ENCODE measurements around the gene KLHL3. TPM values are rescaled to one million over a fixed set of nuclear protein-coding genes. Genes with fewer than 3 reads are reported as not detected.

The KLHL3 gene
- total RNA-seq, 6 experiments from 2014 or later, result 1.9 to 8.5 (median 3.3) TPM

DNA sequence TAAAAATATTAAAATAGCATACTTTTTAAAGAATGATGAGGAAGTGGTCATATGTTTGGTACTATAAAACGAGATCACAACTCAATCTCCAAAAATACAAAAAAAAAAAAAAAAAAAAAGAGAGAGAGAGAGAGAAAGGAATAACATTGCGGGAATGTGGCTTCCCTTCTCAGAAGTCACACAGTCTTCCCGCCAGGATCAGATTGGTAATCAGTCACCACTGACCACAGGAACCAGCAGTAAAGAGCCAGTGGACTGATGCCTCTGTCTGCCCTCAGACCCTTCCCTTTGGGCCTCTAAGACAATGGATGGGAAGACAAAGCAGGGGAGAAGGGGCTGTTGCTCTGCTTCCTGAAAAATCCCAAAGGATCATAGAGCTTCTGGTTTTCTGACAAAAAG, 104.9 kb downstream of the KLHL3 start:
- DNase-seq (no peak), ATAC-seq (no peak)
- Histone ChIP-seq H3K27me3 (no peaks in the 10 kb centered on the region), H3K4me1 (peaks cover 0 to 4% (median 0%) of the 10 kb centered on the region in 4 donors), H3K4me3 (no peak overlapping the region), H3K36me3 (no peaks in the 10 kb centered on the region), H3K27ac (no peak overlapping the region), H3K9me3 (no peaks in the 10 kb centered on the region)
- intact Hi-C loops (cut with DNase I), result no loop called here
- 50% methylated on average over 3 of the region's 3 CpGs for WGBS (ENCODE audit: insufficient coverage, low coverage, low lambda C conversion rate, missing lambda C conversion rate)
- TF ChIP-seq, protein P1, sequence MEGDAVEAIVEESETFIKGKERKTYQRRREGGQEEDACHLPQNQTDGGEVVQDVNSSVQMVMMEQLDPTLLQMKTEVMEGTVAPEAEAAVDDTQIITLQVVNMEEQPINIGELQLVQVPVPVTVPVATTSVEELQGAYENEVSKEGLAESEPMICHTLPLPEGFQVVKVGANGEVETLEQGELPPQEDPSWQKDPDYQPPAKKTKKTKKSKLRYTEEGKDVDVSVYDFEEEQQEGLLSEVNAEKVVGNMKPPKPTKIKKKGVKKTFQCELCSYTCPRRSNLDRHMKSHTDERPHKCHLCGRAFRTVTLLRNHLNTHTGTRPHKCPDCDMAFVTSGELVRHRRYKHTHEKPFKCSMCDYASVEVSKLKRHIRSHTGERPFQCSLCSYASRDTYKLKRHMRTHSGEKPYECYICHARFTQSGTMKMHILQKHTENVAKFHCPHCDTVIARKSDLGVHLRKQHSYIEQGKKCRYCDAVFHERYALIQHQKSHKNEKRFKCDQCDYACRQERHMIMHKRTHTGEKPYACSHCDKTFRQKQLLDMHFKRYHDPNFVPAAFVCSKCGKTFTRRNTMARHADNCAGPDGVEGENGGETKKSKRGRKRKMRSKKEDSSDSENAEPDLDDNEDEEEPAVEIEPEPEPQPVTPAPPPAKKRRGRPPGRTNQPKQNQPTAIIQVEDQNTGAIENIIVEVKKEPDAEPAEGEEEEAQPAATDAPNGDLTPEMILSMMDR (IDR thresholded peaks at IDR 0.05), result no peak
- no peak for TF ChIP-seq POLR2A (IDR thresholded peaks at IDR 0.05)

DNA sequence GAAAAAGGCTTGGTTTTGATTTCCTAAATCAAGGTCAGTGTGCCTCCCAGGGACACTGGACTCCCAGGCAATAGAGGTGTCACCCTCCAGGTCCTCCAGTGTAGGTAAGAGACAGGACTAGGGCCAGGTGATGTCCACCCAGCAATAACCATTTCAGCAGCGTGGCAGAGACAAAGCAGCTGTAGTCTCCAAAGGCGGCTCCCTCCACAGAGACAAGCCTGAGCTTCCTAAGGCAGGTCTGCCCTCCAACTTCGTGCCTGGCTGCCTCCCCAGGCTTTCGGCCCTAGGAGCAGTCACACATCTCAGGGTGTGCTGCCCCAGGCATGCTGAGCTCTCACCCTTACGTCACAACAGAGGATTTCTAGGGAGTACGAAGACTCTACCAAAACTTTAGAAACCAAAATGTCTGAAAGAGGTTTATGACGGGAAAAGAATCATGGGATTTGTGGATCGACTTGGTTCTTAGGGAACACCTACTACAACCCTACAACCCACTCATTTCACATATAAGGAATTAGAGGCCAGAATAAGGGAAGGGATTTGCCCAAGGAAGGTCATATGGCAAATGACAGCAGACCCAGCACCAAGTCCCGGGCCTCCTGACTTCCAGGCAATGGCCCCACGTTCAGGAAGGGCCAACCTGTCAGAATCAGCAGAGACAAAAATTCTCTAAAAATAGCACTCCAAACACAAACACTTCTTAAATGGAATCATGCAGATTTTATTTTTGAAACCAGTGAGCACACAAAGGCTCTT, 105.5 kb downstream of the KLHL3 start:
- no peak overlapping the region for H3K4me3 ChIP-seq
- TF ChIP-seq, protein P1 (IDR thresholded peaks at IDR 0.05), result no peak
- no peak for TF ChIP-seq POLR2A (IDR thresholded peaks at IDR 0.05)
- no peaks in the 10 kb centered on the region for H3K36me3 ChIP-seq
- peaks cover 0 to 4% (median 0%) of the 10 kb centered on the region in 4 donors for H3K4me1 ChIP-seq
- no peak overlapping the region for H3K27ac ChIP-seq
- no peaks in the 10 kb centered on the region for H3K27me3 ChIP-seq
- DNase-seq (no peak), ATAC-seq (peak in 2 of 4 donors; percentile 19 to 21)
- H3K9me3 ChIP-seq, result no peaks in the 10 kb centered on the region
- intact Hi-C loops (cut with DNase I), result no loop called here
- WGBS (ENCODE audit: insufficient coverage, low coverage, low lambda C conversion rate, missing lambda C conversion rate), result 48% methylated on average over 3 of the region's 10 CpGs

DNA sequence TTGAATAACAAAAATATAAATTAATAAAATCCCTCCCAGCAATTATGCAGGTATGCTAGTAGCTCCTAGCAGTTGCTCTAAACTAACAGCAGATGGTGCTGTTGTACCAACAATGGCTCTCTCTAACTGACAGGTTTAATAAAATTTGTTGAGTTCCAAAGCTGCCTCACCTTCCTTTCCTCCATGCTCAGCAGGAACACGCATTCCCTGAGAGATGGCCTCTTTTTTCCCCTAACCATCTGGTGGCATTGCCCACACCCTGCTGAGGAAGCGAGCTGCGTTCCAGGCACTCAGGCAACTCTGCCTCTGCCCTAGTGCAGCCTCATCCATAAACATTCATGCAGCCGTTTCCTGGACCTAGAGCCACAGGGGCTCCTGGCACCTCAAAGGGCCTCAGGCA, 106.2 kb downstream of the KLHL3 start:
- TF ChIP-seq, protein P1 (IDR thresholded peaks at IDR 0.05), result peak; percentile 92 to 98 (median 93)
- TF ChIP-seq POLR2A (IDR thresholded peaks at IDR 0.05), result no peak
- H3K4me1 ChIP-seq, result peaks cover 0 to 10% (median 0%) of the 10 kb centered on the region in 4 donors
- no peaks in the 10 kb centered on the region for H3K9me3 ChIP-seq
- DNase-seq (no peak), ATAC-seq (peak; percentile 85 to 90 (median 89))
- no peak overlapping the region for H3K27ac ChIP-seq
- no peaks in the 10 kb centered on the region for H3K36me3 ChIP-seq
- no peak overlapping the region for H3K4me3 ChIP-seq
- no peaks in the 10 kb centered on the region for H3K27me3 ChIP-seq
- intact Hi-C loops (cut with DNase I), result no loop called here
- WGBS (ENCODE audit: insufficient coverage, low coverage, low lambda C conversion rate, missing lambda C conversion rate), result 15% methylated on average over 4 of the region's 4 CpGs

DNA sequence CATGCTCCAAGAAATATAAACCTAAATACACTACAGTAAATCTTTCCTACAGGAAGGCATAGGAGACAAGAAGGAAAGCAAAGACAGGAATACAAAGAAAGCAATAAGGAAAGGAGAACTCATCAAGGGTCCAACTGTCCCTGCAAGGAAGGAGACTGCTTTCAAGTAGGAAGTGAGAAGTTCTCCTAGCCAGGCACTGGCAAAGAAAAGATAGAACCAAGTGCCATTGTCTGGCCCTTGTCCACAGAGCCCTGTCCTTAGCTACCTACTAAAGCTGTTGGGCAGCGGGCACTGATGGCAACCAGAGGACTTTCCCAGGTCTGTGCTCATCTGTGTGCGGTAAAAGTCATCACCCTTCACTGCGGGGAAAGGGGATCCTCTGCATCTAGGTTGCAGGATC, 108.2 kb downstream of the KLHL3 start:
- Histone ChIP-seq H3K27me3 (no peaks in the 10 kb centered on the region), H3K27ac (no peak overlapping the region), H3K4me3 (no peak overlapping the region), H3K9me3 (no peaks in the 10 kb centered on the region), H3K4me1 (peaks cover 0 to 17% (median 3%) of the 10 kb centered on the region in 4 donors), H3K36me3 (no peaks in the 10 kb centered on the region)
- TF ChIP-seq POLR2A (IDR thresholded peaks at IDR 0.05), result no peak
- TF ChIP-seq, protein P1 (IDR thresholded peaks at IDR 0.05), result no peak
- intact Hi-C loops (cut with DNase I), result no loop called here
- DNase-seq (no peak), ATAC-seq (no peak)
- WGBS (ENCODE audit: insufficient coverage, low coverage, low lambda C conversion rate, missing lambda C conversion rate), result no CpG with 5 or more reads among the region's 3 CpGs

Data from right lobe of liver (tissue), 6 donors.